NCI-H2029 treated with DMSO at 0.1 percent for 48 hours (cell line): Measurements from ENCODE around the gene HOXC12.

Experiments
- DNase-seq: peaks from one replicate; lab custom pipeline; 2025; lab: John Stamatoyannopoulos, UW

Gene HOXC12

DNA sequence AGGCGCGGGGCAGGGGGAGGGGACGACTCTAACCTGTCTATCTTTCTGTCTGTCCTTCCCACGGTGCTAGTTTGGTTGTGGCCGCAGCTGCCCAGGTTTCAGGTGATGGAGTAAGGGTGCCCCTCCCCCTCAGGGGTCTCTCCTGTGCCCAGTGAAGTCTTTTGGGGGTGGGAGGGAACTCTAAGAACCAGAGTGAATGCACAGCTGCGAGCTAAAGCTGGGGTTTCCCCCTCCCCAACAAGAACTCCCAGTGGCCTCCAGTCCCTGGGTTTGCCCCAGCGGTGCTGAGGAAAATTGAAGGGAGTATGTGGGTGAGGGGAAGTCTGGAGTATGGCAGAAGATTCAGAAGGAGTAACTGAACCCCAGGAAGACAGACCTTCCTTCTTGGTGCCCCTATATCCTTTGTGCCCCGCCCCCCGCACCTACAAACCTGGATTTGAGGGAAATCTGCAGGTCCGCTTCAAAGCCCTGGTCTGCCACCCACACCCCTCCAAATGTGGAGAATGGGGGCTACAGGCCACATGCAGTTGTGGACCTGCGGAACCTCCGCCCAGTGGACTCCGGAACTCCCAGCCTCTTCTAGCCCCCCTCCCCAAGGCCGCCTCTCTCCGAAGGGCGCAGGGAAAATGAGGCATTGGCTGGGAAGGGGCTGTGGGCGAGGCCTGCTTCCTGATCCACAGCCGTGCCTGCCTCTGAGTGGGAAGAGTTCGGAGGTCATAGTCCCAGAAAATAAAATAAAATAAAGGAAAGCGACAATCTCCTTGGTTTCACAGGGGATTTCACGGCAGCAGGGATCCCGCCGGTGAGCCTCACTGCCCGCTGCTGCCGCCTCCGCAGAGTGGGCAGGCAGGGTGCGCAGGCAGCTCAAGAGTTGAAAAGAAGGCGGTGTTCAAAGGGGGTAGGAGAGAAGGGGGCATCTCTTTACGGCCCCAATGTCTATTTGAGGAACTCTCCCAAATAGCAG is 41.8 kb downstream of the HOXC12 start:
- no peak for DNase-seq

DNA sequence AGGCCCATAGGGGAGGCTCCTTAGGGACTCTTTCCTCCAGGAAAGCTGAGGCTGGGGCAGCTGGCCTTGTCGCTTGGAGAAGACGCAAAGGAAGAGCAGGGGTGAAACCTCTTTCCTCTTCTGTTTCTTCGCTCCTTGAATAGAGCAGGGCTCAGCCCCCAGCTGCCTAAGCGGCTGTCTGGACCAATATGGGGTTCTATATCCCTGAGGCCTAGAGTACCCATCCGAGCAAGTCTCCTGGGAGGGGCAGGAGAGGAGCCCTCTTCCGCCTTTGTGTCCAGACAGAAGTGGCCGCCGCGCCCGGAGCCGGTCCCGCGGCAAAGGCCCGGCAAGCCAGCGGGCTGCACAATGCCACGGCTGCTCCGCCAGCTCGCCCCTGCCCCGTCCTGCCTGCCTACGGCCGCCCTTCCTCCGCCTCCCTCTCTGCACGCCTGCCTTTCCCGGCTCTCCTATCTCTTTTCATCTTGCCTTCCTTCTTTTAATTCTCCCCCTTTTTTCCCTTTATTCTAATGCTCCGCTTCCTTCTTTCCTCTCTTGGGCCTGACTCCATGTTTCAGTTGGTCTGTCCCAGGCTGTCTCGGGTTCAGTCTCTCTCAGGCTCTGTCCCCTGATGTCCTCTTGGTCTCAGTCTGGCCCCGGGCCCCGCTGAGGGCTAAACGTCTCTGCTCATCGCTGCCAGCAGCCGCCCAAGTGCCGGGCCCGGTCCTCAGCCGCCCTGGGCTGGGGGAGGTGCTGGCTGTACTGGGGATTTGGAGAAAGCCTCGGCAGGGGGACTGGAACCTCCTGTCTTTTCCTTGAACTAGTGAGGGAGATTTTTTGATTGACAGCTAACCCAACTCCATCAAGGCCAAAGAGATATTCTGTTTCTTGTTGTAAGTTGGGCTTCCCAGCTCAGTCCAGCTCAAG is 42.8 kb downstream of the HOXC12 start:
- no peak for DNase-seq

DNA sequence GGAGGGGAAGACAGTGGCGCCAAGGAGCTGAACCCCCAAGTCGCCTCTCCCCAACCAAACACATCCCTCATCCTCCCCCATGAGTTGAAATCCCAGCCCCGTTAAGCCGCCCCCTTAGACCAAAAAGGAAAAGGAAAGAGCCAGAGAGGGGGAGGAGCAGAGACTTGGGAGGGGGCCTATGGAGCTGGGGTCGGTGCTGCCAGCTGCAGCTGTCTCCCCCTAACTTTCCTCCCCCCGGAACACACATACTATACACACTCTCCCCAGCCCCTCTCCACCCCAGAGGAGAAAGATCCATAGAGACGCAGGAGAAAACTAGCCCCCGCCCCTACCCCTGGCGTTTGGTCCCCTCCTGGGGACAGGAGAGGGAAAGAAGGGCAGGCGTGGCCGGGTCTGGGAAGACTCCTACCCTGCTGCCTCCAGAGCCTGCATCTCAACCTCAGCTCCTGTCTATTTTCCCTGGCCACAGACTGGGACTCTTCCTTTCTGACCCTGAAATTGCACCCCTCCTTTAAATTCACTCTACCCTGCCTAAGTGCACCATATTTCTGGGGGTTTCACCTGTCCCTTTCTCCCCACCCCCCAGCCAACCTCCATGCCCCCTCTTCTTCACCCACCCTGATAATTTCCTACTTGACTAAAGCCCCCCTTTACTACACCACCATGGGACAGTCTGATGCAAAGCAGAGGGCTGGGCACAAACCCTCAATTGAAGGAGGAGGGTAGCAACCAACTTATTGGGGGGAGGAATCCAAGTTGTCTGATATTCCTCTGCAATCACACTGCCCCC is 43.6 kb downstream of the HOXC12 start:
- DNase-seq: no peak

DNA sequence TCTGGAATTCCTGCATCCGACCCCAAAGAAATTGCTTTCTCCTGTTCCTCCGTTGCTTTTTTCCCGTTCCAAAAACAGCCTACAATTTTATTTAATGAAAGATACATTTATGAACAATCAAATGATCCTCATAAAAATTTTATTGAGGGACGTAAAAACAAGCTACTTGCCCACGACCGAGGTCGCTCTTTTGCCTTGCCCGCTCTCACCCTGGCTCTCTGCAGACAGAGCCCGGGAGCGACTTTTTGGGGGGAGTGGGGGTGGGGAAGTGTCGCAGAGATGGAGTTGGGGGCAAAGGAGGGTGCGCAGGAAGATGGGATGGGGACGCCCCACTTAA is 44.2 kb downstream of the HOXC12 start:
- no peak for DNase-seq

DNA sequence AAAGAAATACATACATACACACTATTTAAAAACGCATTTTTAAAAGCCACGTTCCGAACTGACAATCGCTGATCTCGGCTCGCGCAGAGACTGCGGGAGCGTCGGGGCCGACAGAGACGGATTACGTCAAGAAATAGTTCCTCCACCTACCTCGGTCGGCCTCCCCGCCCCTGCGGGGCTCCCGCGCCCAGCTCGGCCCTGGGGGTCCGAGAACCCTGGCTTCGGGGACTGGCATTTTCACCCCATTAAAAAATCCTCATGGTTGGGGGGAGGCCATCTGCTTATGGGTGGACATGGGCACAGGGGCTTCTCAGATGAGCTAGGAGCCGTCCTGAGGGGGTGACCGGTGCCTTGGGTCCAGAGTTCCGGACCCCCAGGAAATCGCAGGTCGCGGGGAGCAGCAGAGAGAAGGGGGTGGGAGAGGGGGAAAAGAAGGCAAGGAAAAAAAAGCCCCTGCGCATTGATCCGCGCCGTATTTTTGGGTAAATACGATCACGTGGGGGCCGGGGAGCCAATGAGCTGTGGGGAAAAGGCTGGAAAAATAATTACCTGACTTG is 44.9 kb downstream of the HOXC12 start:
- DNase-seq: peak; percentile 11

DNA sequence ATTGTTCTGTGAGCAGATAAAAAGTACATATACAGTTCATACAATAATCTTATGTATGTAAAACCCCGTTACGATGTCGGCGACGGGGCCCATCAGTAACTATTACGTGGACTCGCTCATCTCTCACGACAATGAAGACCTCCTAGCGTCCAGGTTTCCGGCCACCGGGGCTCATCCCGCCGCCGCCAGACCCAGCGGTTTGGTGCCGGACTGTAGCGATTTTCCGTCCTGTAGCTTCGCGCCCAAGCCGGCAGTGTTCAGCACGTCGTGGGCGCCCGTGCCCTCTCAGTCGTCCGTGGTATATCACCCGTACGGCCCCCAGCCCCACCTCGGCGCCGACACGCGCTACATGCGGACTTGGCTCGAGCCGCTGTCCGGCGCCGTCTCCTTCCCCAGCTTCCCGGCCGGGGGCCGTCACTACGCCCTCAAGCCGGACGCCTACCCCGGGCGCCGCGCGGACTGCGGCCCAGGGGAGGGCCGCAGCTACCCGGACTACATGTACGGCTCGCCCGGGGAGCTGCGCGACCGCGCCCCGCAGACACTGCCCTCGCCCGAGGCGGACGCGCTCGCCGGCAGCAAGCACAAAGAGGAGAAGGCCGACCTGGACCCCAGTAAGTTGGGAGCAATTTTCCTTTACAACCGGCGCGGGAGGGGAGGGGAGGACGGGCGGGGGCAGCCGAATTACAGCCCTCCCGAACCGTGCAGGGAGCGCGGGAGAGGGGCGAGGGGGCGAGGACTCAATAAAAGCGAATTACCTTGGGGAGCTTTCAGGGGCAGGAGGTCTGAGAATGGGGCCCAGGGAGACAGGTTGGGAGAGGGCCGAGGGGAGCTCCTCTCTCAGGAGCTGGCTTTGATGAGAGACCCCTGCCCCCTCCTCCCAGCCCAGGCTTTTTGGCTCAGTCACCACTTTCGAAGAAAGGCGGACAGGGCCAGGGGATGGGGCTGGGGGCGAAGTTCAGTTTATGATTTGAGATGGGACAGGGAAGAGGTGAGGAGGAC is 45.7 kb downstream of the HOXC12 start, which contains the start of gene HOXC9:
Gene HOXC9 (plus strand): TSS at position 46 of the 999 bp plus-strand sequence. CDS start 28 bp downstream, at position 74.
- DNase-seq: no peak

DNA sequence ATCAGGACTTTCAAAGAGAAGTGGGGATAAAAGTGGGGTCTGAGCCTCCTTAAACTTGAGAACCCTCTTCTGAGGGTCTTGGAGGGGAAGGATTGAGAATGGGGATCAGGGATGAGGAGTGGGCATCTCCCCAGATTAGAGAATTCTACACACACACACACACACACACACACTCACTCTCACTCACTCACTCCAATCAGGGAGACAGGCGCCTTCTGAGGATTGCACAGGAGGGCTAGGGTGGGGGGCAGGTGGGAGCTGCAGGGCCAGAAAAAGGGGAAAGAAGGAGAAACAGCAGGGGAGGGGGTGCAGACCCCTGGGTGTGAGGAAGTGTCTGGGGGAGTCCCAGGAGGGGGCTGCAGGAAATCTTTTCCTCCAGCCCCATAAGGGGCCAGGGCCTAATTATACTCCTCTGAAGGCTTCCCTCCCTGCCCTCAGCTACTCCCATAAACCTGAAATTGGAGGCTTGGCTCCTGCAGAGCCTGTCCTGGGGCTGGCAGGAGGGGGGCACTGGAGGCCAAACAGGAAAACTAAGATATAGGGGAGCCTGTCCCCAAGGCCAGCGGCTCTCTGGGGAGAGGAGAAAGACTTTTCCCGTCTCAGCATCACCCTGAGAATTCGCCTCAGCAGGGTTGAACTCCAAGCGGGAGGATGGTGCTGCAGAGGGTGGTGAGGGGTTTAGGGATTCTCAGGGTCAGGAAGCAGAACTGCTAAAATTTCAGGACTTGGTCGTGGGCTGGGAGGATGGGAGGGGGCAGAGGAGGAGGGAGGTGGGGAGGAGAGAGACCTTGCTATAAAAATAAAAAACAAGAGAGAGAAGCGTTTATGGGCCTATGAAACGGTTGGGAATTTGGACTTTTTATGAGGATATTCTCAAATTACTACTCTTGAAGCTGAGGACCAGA is 46.8 kb downstream of the HOXC12 start:
- no peak for DNase-seq

DNA sequence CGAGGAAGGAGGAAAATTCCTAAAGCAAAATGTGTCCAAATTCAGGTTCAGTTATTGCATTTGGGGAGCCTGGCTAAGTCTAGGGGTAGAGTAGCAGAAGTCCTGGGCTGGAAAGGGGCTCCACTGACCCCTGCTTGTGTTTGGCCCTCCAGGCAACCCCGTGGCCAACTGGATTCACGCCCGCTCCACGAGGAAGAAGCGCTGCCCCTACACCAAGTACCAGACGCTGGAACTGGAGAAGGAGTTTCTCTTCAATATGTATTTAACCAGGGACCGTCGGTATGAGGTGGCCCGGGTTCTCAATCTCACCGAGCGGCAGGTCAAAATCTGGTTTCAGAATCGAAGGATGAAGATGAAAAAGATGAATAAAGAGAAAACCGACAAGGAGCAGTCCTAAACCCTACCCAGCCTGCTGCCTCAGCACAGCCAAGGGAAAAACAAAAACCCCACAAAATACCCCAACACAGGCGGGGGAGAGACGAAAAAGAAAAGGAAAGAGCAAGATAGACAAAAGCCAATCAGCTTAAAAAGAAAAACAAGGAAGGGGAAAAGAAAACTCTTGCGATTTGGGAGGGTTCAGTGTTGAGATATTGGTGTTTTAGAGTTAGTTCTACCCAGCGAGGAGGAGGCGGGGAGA is 47.7 kb downstream of the HOXC12 start:
- DNase-seq: no peak

DNA sequence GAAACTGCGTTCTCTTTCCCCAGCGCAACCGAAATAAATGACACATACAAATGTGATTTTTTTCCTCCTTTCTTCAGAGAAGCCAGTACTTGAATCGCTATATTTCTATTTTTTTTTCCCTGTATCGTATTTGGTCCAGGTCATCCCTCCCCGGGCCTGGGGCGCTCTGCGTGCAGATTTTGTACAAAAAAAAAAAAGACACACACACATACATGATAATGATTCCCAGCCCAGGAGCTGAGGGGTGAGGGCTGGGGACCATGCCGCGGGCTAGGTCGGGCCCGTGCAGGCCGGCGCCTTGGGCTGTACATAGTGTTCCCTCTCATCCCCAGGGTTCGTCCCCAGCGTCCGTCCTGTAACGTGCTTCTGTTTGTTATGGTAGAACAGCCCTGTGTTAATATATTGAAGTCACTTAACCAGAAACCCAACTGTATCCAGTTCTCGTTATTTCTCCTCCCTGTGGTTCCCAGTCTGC is 48.2 kb downstream of the HOXC12 start:
- DNase-seq: no peak

DNA sequence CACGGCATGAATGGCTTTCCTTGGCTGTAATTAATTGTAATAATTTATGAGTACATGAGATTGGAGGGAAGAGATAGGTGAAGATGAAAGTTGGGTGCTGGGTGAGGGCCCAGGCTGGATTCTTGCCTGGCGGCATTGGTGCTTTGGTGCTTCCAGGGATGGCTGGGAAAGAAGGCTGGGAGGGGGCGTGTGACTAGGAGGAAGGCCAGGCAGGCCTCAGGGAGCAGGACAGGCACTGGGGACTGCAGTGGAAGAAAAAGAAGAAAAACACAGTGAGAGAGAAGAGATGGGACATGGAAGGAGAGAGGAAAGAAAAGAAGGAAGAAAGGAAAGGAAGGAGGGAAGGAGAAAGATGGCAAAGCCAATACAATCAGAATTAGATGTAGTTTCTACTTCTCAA is 48.9 kb downstream of the HOXC12 start:
- no peak for DNase-seq

DNA sequence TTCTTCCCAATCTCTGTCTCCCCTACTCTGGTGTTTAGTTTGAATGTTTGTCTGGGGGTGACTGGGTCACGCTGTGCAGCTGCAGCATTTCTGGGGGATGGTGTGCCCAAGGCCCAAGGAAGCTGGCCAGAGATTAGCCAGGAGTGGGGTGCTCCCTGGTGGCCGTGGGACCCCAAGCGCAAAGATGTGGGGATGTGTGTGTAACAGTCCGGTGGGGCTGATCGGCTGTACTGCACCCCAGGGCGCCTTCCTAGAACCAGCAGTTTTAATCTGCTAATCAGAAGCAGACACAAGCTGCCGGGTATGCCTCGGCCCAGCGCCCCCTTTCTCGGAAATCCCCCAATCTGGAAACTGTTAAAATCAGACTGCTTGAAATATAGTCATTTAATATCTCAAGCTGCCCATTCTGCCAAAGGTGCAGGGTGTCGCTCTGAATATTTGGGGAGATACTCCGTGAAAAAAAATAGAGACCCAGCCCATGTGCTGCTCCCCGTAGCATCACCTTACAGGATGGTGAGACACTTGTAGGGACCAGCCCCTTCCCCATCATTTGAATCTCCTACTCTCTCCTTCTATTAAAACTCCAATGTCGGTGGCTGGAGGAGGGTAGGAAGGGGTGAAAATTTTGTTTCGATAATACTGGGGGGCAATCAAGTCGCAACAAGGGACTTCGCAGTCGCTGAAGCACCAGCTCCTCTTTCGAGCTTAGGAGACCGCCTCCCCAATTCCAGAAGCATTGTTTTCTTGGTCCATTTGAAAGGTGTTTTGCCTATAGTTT is 49.5 kb downstream of the HOXC12 start:
- no peak for DNase-seq

DNA sequence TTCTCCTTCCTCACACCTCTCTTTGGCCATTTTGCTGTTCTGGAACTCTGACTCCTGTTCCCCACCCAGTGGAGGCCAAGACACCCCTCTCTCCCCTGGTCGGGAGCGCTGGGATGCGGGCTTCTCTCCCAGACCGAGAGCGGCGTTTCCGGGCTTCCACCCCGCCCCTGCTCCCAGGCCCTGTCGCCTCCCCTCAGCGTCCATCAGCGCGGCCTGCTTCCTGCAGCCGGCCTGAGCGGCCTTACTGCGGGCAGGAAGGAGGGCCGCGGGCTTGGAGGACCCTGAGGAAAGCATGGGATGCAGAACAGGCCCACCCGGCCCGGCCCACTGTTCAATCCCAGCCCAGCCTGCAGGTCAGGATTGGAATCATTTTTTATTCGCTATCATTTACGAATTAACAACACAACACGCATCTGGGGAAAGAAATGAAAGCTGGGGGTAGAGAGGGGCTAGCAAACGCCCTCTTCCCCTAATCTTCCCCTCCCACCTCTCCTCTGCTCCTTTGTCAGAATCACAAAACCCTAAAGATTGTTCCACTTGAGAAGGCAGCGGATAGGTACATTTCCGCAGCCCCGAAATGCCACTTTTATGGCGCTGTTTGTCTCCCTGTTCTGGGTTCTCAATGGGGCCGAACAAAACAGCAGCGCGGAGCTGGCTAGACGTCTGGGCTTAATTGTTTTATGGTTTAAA is 50.3 kb downstream of the HOXC12 start:
- DNase-seq: no peak

DNA sequence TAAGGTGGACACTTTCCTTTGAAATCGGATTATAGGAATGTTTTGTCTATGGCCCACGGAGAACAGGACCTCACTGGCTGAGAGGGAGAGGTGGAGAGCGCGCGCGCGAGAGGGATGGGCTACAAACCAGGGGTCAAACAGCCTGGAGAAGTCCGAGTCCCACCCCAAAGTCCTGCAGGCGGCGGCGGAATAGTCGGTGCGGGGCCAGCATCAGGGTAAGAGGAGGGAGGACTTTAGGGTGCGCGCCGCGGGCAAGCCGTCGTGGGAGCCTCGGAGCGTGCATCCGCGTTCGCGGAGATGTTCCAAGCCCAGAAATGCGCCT is 50.8 kb downstream of the HOXC12 start:
- DNase-seq: no peak

DNA sequence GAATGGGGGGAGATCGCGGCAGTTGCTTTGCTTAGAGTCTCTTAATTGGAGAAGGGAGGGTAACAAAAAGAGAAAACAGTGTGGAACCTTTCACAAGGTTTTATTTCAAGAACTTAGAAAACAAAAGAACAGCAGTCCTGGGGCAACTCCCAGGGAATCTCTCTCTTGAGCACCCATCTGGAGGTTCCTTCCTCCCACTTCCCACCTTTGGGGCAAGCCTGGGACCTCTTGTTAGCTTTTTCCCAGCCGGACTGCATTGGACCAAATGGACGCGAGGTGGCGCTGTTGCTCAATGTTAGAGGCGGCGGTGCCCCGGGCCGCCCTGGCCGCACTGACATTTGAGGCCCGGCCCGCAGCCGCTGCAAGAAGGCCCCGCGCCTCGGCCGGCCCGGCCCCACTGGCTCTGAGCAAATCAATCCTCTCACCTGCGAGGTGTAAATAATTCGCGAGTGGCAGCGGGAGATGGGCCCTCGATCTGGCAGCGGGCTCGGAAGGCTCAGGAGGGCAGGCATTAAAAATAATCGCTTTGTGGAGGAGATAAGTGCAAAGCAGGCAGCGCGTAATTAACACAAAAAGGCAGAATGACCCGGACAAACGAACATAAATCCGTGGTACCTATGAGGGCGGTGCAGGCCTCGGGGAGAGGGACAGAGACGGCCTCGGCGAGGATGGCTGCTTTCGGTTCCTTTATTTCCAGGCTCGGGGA is 51.3 kb downstream of the HOXC12 start:
- peak; percentile 38 for DNase-seq

DNA sequence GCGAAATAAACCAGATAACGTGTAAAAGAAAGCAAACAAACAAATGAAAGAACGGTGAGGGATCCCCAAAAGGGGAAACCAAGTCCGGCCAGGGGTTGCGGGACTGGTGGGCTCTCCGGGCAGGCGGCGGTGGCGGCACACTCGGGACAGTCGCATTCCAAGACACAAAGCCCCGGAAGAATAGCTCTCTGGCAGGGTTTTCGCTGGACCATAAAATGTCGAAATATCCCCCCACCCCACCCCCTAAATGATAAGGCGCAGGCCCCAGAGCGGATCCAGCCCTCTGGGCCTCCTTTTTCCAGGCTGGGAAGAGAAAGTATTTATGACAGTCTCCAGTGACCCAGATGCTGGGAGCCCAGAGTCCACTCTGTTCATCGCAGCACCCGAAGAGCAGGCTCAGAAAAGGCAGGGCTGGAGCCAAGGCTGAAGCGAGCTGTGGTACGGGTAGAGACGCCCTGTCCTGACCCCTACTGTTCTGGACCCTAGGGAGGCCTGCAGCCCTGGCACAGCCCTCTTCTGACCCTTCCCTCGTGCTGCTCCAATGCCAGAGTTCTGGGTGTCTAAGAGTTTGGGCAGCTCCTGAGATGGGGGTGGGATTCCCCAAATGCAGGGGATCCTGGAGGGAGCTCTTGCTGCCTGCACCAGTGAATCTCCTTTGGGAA is 52.0 kb downstream of the HOXC12 start:
- no peak for DNase-seq

DNA sequence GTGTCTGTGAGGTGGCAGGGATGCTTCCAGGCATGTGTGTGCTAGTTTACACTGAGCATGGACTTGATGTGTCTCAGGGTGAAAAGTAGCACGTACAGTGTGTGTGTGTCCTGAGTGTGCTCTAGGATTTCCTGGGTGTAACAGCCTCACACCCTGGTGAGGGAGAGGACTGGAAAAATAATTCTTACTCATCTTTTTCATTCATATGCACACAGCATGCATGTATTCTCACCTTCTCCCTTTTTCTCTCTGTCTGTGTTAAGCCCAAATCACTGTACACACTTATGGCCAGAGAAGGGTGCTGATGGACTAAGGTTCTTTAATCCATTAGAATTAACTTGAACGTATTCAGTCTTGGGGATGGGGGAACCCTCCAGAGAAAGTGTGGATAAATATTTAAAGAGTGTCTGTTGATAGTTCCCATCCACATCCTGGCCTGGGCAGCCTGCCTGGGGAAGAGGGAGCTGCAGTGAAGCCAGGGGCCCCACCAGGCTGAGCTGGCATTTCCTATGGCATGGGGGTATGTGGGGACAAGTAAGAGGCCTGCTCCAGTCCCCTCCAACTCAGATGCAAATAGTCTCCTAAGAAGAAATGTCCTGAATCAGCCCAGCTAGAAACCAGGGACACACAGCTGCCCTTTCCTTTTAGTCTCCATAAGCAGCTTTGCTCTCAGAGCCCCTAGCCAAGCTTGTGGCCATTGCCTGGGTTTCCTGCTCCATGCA is 53.0 kb downstream of the HOXC12 start:
- DNase-seq: no peak
